NCI-H524 treated with DMSO at 0.1 percent for 48 hours (cell line): Measurements from ENCODE around the gene RHOBTB1.
"Not testable (repeated sequence)": the region's sequence is repeated elsewhere in the genome, so short reads cannot be mapped to it uniquely, and the experiment has no call there.

Experiments used
- DNase-seq: peaks from one replicate; lab custom pipeline; 2025; lab: John Stamatoyannopoulos, UW

The RHOBTB1 gene

GRCh38 chr10:60906825-60907224 lies 37.2 kb downstream of the RHOBTB1 start:
- DNase-seq, result not testable (repeated sequence)

- no peak for DNase-seq
Observed at GRCh38 chr10:60906411-60906810, 37.6 kb downstream of the RHOBTB1 start.

DNA sequence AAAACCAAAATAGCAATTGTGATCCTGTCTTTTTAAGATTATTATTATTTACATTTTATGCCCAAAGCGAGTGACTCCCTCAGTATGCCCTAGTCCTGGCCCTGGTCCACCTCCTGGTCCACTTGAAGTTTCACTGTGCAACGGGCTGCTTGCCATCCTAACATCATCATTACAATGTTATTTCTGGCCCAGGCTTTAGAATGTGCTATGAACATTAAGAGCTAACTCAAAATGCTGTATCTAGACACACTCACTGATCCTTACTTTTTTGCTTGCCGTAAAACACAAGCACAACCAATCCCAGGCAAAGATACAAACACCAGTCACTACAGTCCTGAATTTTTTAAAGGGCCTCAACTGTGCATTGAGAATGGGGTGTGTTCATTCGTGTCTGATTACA lies 38.4 kb downstream of the RHOBTB1 start:
- DNase-seq, result no peak

DNA sequence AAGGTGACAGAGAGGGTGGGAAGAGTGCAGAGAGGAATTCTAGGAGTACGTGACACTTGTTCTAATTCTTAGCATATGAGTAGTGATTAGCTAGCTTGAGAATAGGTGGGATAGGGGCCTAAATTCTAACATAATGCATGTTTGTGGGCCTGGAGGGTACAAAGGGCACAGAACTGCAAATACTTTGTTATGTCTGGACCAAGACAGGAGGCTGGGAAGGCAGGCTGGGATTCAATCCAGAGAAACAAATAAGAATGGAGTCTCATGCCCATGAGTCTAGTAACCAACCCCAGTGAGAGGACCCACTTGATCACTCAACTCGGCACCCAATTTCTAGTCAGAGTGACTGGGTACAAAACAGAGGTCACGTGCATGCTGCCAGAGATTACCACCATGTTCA lies 40.9 kb downstream of the RHOBTB1 start:
- DNase-seq, result no peak

DNA sequence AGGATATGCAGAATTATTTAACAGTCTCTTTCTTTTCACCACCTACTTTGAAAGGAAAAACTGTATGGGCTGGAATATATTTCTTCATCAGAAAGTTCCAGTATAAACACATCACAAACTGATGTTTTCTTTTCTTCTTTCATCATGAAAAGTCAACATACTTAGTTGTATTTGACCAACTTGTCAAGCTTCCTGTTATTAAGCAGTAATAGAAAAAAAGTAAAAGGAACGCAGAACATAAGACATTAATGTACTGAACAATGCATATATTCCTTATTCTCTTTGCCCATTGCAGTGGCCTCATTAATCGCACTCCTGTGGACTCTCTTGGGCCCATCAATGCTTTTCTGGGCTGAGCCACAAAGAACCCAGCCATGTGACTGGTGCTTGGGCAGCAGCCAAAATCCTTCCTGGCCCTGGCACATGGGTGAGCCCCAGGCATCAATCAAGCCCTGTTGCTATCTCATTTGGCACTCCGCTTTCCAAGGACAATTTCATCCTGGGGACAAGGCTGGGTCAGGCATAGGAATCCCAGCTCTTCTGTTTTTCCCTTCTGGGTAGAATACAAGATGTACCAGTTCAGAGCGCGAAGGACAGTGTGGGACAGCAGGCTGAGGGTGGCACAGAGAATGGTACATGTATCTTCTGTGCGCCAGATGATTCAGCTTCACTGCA lies 42.3 kb downstream of the RHOBTB1 start:
- no peak for DNase-seq

DNA sequence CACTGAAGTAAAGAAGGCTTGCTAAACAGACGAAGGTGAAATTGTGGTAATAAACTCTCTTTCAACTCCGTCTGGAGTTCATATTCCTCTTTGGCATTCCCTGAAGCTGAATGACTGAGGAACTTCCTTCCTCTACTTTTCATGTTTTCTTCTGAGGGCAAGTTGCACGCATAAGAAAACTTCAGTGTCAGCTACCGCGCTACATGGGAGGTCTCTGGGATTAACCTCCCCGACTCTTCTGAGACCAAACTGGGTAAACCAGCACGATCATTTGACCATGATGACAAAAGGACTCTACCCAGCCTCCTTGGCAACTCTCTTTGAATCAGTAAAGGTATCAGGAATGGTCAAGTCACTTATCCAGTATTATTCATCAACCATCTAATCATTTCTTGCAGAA lies 44.7 kb downstream of the RHOBTB1 start:
- no peak for DNase-seq

DNA sequence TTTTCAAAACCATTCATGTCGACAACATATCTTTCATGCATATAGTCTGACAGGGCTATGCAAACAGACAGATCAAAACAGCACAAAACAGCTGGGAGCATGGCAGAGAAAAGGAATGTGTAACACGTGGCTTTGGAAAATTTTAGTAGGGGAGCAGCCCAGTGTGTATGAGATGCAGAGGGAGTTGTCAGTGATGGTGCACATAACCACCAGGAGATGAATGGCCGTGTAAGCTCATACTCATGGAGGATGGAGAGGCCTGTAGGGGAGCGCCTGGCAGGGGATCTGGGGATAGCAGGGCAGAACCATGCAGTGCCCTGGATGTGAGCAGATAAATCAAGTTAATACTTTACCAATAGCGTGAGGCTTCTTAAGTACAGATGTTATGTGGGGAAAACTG lies 45.7 kb downstream of the RHOBTB1 start:
- no peak for DNase-seq

- no peak for DNase-seq
Observed at GRCh38 chr10:60896810-60897209, 47.2 kb downstream of the RHOBTB1 start.

DNA sequence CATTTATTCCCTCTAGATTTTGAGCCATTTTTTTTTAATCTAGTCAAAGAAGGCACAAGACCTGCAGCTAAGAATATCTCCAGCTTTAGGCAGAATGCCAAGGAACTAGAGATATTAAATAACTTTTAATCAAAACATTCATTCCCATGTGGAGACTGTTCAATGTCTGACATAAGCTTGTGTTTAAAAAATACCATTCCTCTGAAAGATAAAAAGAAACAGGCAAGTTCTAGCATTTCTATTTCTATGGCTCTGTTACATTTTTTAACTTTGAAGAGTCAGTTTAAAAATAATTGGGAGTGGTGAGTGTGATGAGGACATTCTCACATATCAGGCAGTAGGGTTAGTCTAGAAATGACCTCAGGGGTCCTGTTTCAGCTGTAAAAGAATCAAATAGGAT lies 48.0 kb downstream of the RHOBTB1 start:
- no peak for DNase-seq

- no peak for DNase-seq
Observed at GRCh38 chr10:60894786-60895185, 49.2 kb downstream of the RHOBTB1 start.

DNA sequence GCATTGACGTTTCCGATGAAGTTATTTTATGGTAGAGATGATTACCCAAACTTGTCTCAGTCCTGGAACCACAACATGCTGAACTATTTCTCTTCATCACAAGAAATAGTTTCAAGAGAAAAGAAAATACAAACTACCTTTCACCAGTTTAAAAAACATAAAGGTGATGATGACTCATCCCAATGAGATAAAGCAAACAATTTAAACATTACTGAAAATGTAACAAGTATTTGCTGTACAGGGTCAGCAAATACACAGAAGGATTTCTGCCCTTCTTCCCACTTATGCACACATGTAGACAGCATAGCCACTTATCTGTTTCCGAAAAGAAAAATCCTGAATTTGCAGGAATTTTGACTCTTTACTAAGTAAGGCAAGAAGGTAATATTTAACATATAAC lies 50.8 kb downstream of the RHOBTB1 start:
- DNase-seq, result no peak

DNA sequence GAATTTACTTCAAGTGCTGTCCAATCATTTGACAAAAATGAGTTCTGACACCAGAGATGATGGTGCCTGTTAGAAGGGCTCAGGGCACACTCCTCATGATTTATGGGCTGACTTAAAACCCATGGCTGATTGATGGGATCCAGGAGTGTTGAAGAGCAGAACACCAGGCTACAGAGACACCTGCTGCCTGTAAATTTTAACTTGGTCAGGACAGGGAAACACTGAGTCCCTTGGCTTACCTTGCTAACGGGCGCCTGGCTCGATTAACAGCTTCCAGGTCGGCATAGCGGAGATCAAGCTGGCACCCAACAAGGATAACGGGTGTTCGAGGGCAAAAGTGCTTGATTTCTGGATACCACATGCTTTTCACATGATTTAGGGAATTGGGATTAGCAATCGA lies 51.4 kb downstream of the RHOBTB1 start:
- no peak for DNase-seq

- no peak for DNase-seq
Observed at GRCh38 chr10:60890811-60891210, 53.2 kb downstream of the RHOBTB1 start.

- DNase-seq, result no peak
Observed at GRCh38 chr10:60883187-60883586, 60.8 kb downstream of the RHOBTB1 start.

GRCh38 chr10:60878224-60878623 lies 65.8 kb downstream of the RHOBTB1 start:
- DNase-seq, result no peak

DNA sequence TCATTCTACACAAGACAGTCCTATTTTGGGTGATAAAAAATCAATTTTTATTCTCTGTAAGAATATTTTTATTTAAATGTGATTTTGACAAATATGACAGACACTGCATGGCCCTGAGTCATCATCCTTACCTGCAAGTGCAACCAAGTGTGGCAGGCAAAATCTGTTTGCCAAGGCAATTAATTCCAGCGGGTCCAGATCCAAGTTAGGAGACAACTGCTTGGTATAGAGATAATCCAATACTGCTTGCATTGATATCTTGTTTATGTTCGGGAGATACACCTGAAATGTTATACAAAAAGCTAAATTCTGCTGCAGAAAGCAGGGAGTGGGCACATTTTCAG lies 66.2 kb downstream of the RHOBTB1 start:
- DNase-seq, result no peak

- DNase-seq, result no peak
Observed at GRCh38 chr10:60877061-60877776, 66.8 kb downstream of the RHOBTB1 start.

DNA sequence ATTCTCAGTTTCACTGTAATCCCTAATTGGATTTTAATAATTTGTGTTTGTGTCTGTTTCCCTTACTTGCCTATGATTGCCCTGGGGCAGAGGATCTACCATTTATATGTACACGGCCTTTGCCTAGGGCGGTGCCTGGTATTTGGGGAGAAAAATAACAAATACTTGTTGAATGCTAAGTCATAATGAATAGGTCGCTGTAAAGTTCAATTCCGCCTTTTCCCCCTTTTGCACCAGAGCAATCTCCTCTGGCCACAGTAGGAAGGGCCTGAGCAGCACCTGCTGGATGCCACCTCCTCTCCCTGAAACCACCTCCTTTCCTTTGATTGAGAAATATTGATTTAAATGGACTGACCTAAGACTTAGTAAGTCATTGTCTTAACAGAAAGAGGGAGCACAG lies 70.2 kb downstream of the RHOBTB1 start:
- DNase-seq, result no peak

GRCh38 chr10:60872451-60872850 lies 71.5 kb downstream of the RHOBTB1 start:
- DNase-seq, result no peak

DNA sequence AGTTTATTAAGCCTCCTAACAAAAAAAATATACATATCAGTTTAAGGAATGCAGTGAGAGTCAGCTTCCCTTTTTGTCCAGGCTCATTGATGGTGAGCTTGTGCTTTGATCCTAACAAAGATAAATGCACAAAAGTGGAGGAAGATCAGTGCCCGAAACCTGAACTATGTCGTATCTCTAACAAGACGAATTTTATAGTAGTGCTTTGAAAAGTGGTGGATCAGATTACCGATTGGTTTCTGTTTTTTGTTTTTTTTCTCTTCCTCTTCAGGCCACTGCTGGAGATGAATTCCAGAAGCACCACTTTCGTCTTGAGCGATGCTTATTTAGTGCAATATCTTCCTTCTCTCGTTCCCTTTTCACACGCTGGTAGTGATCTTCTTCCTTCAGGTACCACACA lies 72.8 kb downstream of the RHOBTB1 start:
- DNase-seq, result no peak

DNA sequence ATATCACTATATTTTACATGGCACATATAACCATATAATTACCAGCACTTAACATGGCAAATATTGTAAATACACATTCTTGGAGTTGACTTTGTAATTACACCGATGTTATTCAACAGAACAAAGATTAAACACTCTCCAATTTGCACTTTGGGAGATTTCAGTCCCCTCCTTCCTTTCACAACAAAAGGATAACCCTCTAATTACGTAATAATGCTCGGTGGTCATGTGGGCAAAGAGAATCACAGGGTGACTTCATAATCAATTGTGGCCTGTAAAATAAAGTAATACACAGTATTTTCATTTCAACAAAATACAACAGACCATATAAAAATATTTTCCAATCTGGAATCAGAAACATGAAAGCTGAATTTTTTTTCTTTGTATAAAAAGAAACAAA lies 73.2 kb downstream of the RHOBTB1 start:
- DNase-seq, result no peak

GRCh38 chr10:60870416-60870728 lies 73.6 kb downstream of the RHOBTB1 start:
- DNase-seq, result no peak

- no peak for DNase-seq
Observed at GRCh38 chr10:60869652-60870415, 74.2 kb downstream of the RHOBTB1 start.
